Vagina (tissue), 2 donors: ENCODE measurements around the gene SLC39A9.

Experiments
- POLR2A ChIP-seq, 2 donors: fragments of 450-650 bp; IDR thresholded peaks; one replicate each; pipeline ENCODE4 v1.6.1; 2017; ENCODE audit warnings: antibody characterized with exemption in 2 of 2, mild to moderate bottlenecking in 2 of 2, moderate library complexity in 2 of 2
- TF ChIP-seq, protein P1 (sequence below), 3 experiments: fragments of 450-650 bp in 2 of 3; fragments of 200-600 bp in 1 of 3; sonication (generic) in 1 of 3; IDR thresholded peaks; one replicate each; pipeline ENCODE4 v1.5.1; 2017 to 2019; ENCODE audit warnings: antibody characterized with exemption in 3 of 3, mild to moderate bottlenecking in 2 of 3, moderate library complexity in 2 of 3

DNA sequence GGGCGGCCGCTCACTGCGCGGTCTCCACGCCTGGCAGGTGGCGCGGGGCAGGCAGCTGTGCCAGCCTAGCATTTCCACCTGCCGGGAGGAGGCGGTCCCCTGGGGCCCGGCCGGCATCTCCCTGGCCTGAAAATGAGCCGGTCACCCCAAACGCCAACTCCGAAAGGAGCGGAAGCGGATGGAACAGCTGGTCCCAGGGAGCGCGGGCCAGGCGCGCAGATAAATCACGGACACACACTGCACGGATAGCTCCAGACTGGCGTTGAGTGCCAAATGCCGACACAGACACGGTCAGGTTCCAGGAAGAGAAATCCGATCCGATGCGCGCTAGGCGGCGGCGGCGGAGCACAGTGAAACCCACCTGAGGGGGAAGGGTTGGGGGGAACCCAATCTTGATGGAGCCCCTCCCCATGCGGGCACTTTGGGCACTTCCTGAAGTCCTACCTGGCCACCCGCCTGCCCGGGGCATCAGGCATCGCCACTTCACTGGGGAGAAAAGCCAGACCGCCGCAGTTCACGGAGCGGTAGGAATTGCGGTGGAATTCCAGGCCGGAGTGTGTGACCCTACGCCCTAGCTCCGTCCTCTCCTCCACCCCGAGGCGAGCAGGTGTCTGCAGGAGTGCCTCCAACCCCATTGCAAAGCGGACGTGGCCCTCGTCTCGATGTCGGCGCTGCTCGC, 85.4 kb downstream of the SLC39A9 start:
- TF ChIP-seq, protein P1, sequence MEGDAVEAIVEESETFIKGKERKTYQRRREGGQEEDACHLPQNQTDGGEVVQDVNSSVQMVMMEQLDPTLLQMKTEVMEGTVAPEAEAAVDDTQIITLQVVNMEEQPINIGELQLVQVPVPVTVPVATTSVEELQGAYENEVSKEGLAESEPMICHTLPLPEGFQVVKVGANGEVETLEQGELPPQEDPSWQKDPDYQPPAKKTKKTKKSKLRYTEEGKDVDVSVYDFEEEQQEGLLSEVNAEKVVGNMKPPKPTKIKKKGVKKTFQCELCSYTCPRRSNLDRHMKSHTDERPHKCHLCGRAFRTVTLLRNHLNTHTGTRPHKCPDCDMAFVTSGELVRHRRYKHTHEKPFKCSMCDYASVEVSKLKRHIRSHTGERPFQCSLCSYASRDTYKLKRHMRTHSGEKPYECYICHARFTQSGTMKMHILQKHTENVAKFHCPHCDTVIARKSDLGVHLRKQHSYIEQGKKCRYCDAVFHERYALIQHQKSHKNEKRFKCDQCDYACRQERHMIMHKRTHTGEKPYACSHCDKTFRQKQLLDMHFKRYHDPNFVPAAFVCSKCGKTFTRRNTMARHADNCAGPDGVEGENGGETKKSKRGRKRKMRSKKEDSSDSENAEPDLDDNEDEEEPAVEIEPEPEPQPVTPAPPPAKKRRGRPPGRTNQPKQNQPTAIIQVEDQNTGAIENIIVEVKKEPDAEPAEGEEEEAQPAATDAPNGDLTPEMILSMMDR (IDR thresholded peaks at IDR 0.05): no peak
- TF ChIP-seq POLR2A (IDR thresholded peaks at IDR 0.05): no peak
